Duodenal mucosa (tissue), 2 donors: ENCODE data around the gene CLDN9.
A peak's percentile ranks its signal among the peaks of the same experiment; 100 is the strongest.

Experiments
- H3K27ac ChIP-seq: one replicate; pipeline ENCODE4 v1.7.0; 2013; ENCODE audit warnings: low read depth, low read length
- H3K27me3 ChIP-seq, 2 donors: one replicate each; pipeline ENCODE4 v1.7.0; 2013; ENCODE audit warnings: low read length in 2 of 2, control low read depth in 1 of 2; ENCODE audit not compliant: insufficient read depth in 2 of 2, control insufficient read depth in 1 of 2
- H3K36me3 ChIP-seq, 2 donors: one replicate each; pipeline ENCODE4 v1.7.0; 2013; ENCODE audit warnings: low read length in 2 of 2, control low read depth in 1 of 2; ENCODE audit not compliant: insufficient read depth in 2 of 2, control insufficient read depth in 1 of 2
- H3K4me1 ChIP-seq, 2 donors: one replicate each; pipeline ENCODE4 v1.7.0; 2013; ENCODE audit warnings: low read length in 2 of 2, control low read depth in 1 of 2; ENCODE audit not compliant: insufficient read depth in 2 of 2, control insufficient read depth in 1 of 2
- H3K4me3 ChIP-seq, 2 donors: one replicate each; pipeline ENCODE4 v1.7.0; 2013; ENCODE audit warnings: low read length in 2 of 2, low read depth in 1 of 2
- H3K9ac ChIP-seq, 2 donors: one replicate each; pipeline ENCODE4 v1.7.0; 2013; ENCODE audit warnings: low read length in 2 of 2, low read depth in 1 of 2
- H3K9me3 ChIP-seq, 2 donors: one replicate each; pipeline ENCODE4 v1.7.0; 2013; ENCODE audit warnings: low read length in 2 of 2, control low read depth in 1 of 2; ENCODE audit not compliant: control insufficient read depth in 1 of 2

Gene CLDN9

DNA sequence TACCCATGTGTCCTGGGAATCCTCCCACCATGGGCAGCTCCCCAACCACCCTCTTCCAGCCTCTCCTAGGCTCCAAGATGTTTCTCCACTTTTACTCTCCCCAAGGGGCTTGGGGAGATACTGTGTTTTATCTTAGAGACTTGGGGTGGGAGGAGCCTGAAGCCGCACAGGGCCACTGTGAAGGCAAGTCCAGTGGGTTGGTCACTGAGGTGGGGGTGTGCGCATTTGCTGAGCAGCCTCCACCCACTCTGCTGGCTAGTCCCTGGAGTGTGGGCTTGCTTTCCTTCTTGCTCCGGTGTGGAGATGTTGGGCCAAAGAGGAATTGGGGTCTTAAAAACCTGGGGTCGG, 4.1 kb upstream of the CLDN9 start:
- Histone ChIP-seq H3K4me3 (peak overlapping the region; percentile 4 to 38), H3K27me3 (peaks cover 0 to 5% of the 10 kb centered on the region in 2 donors), H3K27ac (no peak overlapping the region), H3K9me3 (no peaks in the 10 kb centered on the region), H3K9ac (peak overlapping the region; percentile 32 to 65), H3K4me1 (peaks cover 33 to 53% of the 10 kb centered on the region in 2 donors), H3K36me3 (no peaks in the 10 kb centered on the region)

DNA sequence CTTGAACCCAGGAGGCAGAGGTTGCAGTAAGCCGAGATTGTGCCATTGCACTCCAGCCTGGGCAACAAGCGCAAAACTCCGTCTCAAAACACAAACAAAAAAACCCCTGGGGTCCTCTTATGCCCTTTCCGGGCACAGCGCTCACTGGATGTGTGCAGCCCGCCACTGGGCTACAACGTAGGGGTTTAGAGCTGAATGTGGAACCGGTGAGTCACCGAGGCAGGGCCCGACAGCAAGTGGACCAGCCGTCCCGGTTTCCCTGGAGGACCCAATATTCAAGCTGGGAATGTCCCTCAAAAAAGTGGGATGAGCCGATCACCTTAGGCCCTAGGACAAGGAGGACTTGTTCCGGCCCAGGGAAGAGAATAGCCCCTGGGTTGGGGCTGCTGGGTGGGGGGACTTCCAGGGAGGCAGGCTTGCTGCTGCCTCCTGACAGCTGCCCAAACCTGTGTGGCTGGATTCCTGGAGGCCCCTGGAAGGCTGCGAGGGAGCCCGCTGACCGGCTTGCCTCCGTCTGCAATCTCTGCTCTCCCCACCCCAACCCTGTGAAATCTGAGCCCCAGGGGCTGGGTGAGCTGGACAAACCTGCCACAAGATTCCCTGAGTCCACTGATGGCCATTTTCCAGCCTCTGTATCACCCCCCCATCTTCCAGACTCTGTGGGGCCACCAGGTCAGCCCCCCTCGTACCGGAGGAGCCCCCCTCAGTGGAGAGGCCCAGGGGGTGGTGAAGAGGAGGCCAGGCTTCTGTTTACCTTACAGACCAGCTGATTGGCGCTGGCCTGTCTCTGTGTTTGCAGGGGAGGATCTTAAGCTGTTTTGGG, 2.9 kb upstream of the CLDN9 start:
- Histone ChIP-seq H3K9ac (no peak overlapping the region), H3K4me1 (peaks cover 33 to 56% of the 10 kb centered on the region in 2 donors), H3K9me3 (no peaks in the 10 kb centered on the region), H3K36me3 (no peaks in the 10 kb centered on the region), H3K4me3 (no peak overlapping the region), H3K27me3 (peaks cover 0 to 5% of the 10 kb centered on the region in 2 donors), H3K27ac (no peak overlapping the region)

DNA sequence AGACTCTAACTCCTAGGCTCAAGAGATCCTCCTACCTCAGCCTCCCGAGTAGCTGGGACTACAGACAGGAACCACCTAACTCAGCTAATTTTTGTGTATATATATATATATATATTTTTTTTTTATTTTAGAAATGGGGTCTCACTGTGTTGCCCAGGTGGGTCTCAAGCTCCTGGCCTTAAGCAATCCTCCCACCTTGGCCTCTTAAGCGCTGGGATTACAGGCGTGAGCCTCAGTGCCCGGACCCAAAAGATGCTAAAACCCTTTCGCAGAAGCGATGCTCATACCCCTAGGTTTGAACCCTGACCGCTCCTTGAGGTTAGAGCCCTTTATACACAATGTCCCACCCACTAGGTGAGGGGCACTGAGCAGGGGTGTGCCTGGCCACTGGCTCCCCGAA, 2.2 kb upstream of the CLDN9 start:
- H3K36me3 ChIP-seq: no peaks in the 10 kb centered on the region
- H3K27ac ChIP-seq: no peak overlapping the region
- no peak overlapping the region for H3K9ac ChIP-seq
- H3K9me3 ChIP-seq: no peaks in the 10 kb centered on the region
- peaks cover 33 to 56% of the 10 kb centered on the region in 2 donors for H3K4me1 ChIP-seq
- peaks cover 0 to 5% of the 10 kb centered on the region in 2 donors for H3K27me3 ChIP-seq
- H3K4me3 ChIP-seq: no peak overlapping the region

DNA sequence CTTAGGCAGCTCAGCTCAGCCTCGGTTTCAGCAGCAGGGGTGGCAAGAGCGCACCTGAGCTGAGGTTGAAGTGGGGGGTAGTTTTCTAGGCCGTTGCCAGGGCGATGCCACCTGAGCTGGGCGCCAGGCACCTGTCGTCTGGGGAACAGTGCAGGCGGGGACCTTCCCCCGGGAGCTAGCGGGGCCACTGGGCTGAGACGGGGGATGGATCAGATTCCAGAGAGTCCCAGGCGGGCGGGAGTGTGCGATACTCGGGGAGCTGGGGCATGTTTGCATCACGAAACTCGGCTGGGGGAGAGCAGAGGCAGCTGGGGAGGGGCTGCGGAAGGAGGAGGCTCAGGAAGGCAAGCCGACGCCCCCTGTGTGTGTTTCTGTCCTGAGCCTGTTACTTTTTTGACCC, 477 bp upstream of the CLDN9 start:
- no peak overlapping the region for H3K9ac ChIP-seq
- no peak overlapping the region for H3K27ac ChIP-seq
- H3K27me3 ChIP-seq: peaks cover 0 to 5% of the 10 kb centered on the region in 2 donors
- no peak overlapping the region for H3K4me3 ChIP-seq
- H3K4me1 ChIP-seq: peaks cover 24 to 42% of the 10 kb centered on the region in 2 donors
- H3K36me3 ChIP-seq: no peaks in the 10 kb centered on the region
- no peaks in the 10 kb centered on the region for H3K9me3 ChIP-seq

DNA sequence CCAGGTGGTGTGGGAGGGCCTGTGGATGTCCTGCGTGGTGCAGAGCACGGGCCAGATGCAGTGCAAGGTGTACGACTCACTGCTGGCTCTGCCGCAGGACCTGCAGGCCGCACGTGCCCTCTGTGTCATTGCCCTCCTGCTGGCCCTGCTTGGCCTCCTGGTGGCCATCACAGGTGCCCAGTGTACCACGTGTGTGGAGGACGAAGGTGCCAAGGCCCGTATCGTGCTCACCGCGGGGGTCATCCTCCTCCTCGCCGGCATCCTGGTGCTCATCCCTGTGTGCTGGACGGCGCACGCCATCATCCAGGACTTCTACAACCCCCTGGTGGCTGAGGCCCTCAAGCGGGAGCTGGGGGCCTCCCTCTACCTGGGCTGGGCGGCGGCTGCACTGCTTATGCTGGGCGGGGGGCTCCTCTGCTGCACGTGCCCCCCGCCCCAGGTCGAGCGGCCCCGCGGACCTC, 798 bp downstream of the CLDN9 start:
- H3K4me1 ChIP-seq: peaks cover 16 to 29% of the 10 kb centered on the region in 2 donors
- H3K27me3 ChIP-seq: peaks cover 0 to 5% of the 10 kb centered on the region in 2 donors
- H3K27ac ChIP-seq: no peak overlapping the region
- H3K9ac ChIP-seq: no peak overlapping the region
- H3K9me3 ChIP-seq: no peaks in the 10 kb centered on the region
- H3K36me3 ChIP-seq: no peaks in the 10 kb centered on the region
- no peak overlapping the region for H3K4me3 ChIP-seq

DNA sequence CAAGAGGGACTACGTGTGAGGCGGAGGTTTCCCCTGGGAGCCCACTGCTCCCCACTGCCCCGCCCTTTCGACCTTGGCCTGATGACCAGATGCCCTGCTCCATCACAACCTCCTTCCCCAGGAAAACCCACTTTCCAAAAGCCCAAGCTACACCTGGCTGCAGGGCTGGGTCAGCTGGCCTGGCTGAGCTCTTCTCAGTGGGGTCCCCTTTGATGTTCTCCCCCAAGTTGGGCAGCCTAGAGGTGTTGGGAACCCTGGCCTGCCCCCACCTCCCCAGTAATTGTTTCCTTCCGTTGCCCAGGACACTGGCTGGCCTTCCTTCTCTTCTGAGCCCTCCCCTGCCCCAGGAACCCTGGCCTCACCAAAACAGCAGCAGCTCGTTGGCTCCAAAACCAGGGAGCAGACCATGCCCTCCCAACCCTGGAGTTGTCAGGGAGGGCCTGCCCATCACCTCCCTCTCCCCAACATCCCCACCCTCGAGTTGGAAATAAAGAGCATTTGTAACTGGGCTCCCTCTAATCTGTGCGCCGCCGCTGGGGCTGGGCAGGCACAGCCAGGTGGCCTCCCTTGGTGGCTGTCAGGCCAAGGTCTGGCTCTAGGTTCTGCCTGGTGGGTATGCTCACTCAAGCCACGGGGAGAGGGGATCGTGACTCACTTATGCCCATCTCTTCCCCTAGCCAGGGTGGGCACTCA, 1.4 kb downstream of the CLDN9 start:
- Histone ChIP-seq H3K9ac (no peak overlapping the region), H3K27me3 (peaks cover 0 to 5% of the 10 kb centered on the region in 2 donors), H3K27ac (no peak overlapping the region), H3K4me3 (no peak overlapping the region), H3K9me3 (no peaks in the 10 kb centered on the region), H3K4me1 (peaks cover 13 to 23% of the 10 kb centered on the region in 2 donors), H3K36me3 (no peaks in the 10 kb centered on the region)

DNA sequence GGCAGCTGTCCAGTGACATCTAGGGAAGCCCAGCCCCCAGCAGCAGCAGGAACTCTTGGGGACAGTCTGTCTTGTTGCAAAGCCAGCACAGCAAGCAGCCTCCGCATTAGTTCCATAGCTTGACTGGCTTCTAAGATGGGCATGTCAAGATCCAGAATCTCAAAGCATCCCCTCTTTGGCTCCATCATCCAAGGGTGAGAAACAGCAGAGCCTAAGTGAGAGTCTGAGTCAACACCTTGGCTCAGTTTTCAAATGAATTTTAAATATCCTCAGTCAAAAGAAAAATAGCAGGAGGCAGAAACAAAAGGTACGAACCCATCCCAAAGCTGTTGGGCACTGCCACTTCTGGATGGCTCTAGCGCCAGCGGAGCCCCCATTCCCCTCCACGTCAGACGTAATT, 2.2 kb downstream of the CLDN9 start:
- Histone ChIP-seq H3K9me3 (no peaks in the 10 kb centered on the region), H3K27ac (no peak overlapping the region), H3K4me3 (no peak overlapping the region), H3K27me3 (peaks cover 0 to 5% of the 10 kb centered on the region in 2 donors), H3K4me1 (peaks cover 13 to 23% of the 10 kb centered on the region in 2 donors), H3K9ac (no peak overlapping the region), H3K36me3 (no peaks in the 10 kb centered on the region)

DNA sequence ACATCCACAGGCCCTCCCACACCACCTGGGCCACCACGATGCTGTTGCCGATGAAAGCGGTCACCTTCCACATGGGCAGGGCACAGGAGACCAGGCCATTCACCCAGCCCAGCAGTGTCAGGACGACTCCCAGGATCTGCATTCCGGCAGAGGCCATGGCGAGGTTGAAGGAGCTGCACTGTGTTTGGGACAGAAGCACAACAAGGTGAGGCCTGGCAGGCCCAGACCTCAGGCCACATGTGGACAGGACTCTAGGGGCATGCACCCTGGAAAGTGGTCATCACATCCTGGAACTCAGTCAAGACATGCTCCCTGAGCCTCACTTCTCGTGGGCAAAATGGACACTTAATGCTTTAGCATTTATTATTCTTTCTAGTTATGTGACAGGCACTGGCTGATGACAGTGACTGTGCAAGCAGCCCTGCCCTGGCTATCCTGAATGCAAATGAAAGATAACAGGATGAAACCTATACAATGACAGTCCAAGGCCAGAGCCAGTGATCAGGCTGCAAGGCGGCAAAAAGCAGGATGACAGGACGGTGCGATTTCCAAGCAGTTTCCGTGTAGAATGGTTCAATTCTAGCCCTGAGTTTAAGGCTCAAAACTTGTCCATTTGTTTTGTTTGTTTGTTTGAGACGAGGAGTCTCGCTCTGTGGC, 3.3 kb downstream of the CLDN9 start:
- H3K36me3 ChIP-seq: no peaks in the 10 kb centered on the region
- no peaks in the 10 kb centered on the region for H3K9me3 ChIP-seq
- no peak overlapping the region for H3K27ac ChIP-seq
- peaks cover 13 to 21% of the 10 kb centered on the region in 2 donors for H3K4me1 ChIP-seq
- H3K9ac ChIP-seq: no peak overlapping the region
- peaks cover 0 to 5% of the 10 kb centered on the region in 2 donors for H3K27me3 ChIP-seq
- H3K4me3 ChIP-seq: no peak overlapping the region

DNA sequence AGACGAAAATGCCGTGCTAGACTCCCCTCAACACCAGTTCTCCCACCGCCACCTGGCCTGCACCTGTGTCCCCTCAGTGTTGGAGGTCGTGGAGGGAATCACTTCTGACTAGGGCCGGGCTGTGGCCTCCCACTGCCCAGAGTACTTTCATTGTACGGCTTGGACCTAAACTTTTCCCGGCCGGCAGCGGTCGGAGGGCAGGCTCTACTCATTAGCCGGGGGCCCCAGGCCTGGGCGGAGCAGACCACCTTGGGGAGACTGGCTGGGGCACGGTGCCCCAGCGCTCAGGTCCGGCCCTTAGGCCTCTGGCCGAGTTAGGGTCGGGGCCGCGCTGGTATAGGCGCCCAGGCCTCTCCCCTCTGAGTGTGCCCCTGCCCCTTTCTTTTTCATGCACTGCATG, 4.6 kb downstream of the CLDN9 start:
- Histone ChIP-seq H3K9ac (no peak overlapping the region), H3K27ac (no peak overlapping the region), H3K36me3 (no peaks in the 10 kb centered on the region), H3K4me1 (peaks cover 16 to 30% of the 10 kb centered on the region in 2 donors), H3K4me3 (no peak overlapping the region), H3K9me3 (no peaks in the 10 kb centered on the region), H3K27me3 (peaks cover 0 to 5% of the 10 kb centered on the region in 2 donors)
